ENCODE data around the gene CNOT11. TPM values are rescaled to one million over a fixed set of nuclear protein-coding genes. Genes with fewer than 3 reads are reported as not detected.
"Not testable (repeated sequence)": the region's sequence is repeated elsewhere in the genome, so short reads cannot be mapped to it uniquely, and the experiment has no call there.

CNOT11 gene
- total RNA-seq, 1 donor from 2014 or later = 65.0 TPM

DNA sequence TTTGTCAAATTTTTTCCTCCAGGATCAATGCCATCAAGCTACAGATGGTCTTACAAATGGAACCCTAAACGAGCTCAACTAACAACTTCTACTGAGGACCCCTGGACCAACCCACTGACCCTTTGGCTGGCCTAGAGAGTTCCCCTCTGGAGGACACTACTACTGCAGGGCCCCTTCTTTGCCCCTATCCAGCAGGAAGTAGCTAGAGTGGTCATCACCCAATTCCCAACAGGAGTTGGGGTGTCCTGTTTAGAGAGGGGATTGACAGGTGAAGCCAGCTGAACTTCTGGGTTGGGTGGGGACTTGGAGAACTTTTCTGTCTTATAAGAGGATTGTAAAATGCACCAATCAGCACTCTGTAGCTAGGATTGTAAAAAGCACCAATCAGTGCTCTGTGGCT lies 16.7 kb upstream of the CNOT11 start:
- DNase-seq; intact Hi-C loops (cut with micrococcal nuclease); H3K36me3 Mint-ChIP-seq (ENCODE audit: low read depth); H3K9me3 Mint-ChIP-seq; H3K27me3 Mint-ChIP-seq; H3K4me3 Mint-ChIP-seq; H3K4me1 Mint-ChIP-seq; H3K27ac Mint-ChIP-seq: not testable (repeated sequence)

DNA sequence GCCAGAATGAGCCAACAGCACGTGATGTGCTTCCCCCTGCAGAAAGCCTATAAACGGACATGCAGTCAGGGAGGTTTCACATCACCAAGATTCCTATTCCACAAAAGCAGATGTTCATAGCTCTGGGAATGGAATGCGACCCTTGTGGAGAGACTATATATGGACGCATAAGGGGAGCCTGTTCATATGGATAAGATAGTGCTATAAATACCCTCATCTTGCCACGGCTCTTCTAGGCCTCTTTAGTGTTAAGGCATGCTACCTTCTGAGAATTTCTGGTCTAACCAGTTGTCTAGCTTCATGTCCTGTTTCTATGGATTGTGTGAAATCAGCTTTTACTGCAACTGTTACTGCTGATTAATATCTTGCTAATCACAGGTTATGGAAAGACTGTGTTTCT lies 14.7 kb upstream of the CNOT11 start:
- intact Hi-C loops (cut with micrococcal nuclease); H3K4me3 Mint-ChIP-seq; H3K9me3 Mint-ChIP-seq; H3K4me1 Mint-ChIP-seq; H3K27ac Mint-ChIP-seq; H3K27me3 Mint-ChIP-seq; H3K36me3 Mint-ChIP-seq (ENCODE audit: low read depth); DNase-seq: not testable (repeated sequence)

- Mint-ChIP-seq H3K36me3 (ENCODE audit: low read depth) (no peaks in the 10 kb centered on the region), H3K4me1 (peaks cover 9% of the 10 kb centered on the region), H3K27ac (no peak overlapping the region), H3K4me3 (no peak overlapping the region), H3K9me3 (no peaks in the 10 kb centered on the region), H3K27me3 (peaks cover 4% of the 10 kb centered on the region)
- DNase-seq = no peak
- intact Hi-C loops (cut with micrococcal nuclease) = no loop called here
Measured at GRCh38 chr2:101238930-101239759, 13.5 kb upstream of the CNOT11 start.

DNA sequence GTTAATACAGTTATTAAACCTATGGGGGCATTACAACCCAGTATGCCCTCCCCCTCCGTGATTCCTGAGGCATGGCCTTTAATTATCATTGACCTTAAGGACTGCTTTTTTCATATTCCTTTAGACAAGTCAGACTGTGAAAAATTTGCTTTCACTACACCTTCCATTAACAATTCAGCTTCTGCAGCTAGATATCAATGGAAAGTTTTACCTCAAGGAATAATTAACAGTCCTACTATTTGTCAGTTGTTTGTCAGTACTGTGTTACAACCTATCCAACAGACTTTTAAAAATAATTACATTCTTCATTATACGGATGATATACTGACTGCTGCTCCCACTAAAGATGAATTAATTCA lies 12.9 kb upstream of the CNOT11 start:
- H3K36me3 Mint-ChIP-seq (ENCODE audit: low read depth); H3K27ac Mint-ChIP-seq; H3K9me3 Mint-ChIP-seq; H3K4me3 Mint-ChIP-seq; H3K27me3 Mint-ChIP-seq; intact Hi-C loops (cut with micrococcal nuclease); DNase-seq; H3K4me1 Mint-ChIP-seq: not testable (repeated sequence)

DNA sequence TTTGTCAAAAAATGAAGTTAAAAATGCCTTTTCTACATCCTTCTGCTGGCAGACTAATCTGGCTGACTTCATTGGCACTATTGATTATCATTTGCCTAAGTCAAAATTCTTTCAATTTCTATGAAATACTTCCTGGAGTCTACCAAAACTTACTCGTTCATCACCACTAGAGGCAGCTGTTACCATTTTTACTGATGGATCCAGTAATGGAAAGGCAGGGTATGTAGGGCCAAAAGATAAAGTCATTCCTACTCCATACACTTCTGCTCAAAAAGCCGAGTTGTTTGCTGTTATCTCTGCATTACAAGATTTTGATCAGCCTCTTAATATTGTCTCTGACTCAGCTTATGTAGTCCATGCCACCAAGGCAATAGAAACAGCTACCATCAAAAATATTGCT lies 12.0 kb upstream of the CNOT11 start:
- H3K4me3 Mint-ChIP-seq; H3K36me3 Mint-ChIP-seq (ENCODE audit: low read depth); H3K9me3 Mint-ChIP-seq; H3K27ac Mint-ChIP-seq; H3K27me3 Mint-ChIP-seq; H3K4me1 Mint-ChIP-seq; intact Hi-C loops (cut with micrococcal nuclease): not testable (repeated sequence)
- peak; percentile 64 for DNase-seq

GRCh38 chr2:101241158-101241557 lies 11.5 kb upstream of the CNOT11 start:
- Mint-ChIP-seq H3K36me3 (ENCODE audit: low read depth) (no peaks in the 10 kb centered on the region), H3K9me3 (no peaks in the 10 kb centered on the region), H3K27ac (no peak overlapping the region), H3K4me3 (no peak overlapping the region), H3K27me3 (peaks cover 4% of the 10 kb centered on the region), H3K4me1 (peaks cover 9% of the 10 kb centered on the region)
- no peak for DNase-seq
- intact Hi-C loops (cut with micrococcal nuclease) = no loop called here

DNA sequence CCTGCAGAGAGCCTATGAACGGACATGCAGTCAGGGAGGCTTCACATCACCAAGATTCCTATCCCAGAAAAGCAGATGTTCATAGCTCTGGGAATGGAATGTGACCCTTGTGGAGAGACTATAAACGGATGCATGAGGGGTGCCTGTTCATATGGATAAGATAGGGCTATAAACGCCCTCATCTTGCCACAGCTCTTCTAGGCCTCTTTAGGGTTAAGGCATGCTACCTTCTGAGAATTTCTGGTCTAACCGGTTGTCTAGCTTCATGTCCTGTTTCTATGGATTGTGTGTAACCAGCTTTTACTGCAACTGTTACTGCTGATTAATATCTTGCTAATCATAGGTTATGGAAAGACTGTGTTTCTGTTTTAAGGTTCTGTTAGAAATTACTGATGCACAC lies 8.3 kb upstream of the CNOT11 start:
- H3K36me3 Mint-ChIP-seq (ENCODE audit: low read depth); intact Hi-C loops (cut with micrococcal nuclease); H3K4me1 Mint-ChIP-seq; DNase-seq; H3K4me3 Mint-ChIP-seq; H3K27me3 Mint-ChIP-seq; H3K9me3 Mint-ChIP-seq; H3K27ac Mint-ChIP-seq: not testable (repeated sequence)

- H3K36me3 Mint-ChIP-seq (ENCODE audit: low read depth); intact Hi-C loops (cut with micrococcal nuclease); H3K4me1 Mint-ChIP-seq; H3K4me3 Mint-ChIP-seq; H3K9me3 Mint-ChIP-seq; H3K27ac Mint-ChIP-seq; H3K27me3 Mint-ChIP-seq; DNase-seq: not testable (repeated sequence)
Measured at GRCh38 chr2:101244899-101245298, 7.8 kb upstream of the CNOT11 start.

DNA sequence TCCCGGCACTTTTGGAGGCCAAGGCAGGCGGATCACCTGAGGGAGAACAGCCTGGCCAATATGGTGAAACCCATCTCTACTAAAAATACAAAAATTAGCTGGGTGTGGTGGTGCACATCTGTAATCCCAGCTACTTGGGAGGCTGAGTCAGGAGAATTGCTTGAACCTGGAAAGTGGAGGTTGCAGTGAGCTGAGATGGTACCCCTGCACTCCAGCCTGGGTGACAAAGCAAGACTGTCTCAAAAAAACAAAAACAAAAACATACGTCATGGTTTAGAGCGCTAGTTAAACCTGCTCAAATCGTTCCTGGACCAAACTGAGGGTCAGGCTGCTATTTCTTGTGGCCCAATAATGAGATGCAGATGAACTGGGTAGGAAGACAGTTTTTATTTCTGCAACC lies 7.2 kb upstream of the CNOT11 start:
- H3K27ac Mint-ChIP-seq; intact Hi-C loops (cut with micrococcal nuclease); H3K4me1 Mint-ChIP-seq; H3K36me3 Mint-ChIP-seq (ENCODE audit: low read depth); DNase-seq; H3K4me3 Mint-ChIP-seq; H3K9me3 Mint-ChIP-seq; H3K27me3 Mint-ChIP-seq: not testable (repeated sequence)

DNA sequence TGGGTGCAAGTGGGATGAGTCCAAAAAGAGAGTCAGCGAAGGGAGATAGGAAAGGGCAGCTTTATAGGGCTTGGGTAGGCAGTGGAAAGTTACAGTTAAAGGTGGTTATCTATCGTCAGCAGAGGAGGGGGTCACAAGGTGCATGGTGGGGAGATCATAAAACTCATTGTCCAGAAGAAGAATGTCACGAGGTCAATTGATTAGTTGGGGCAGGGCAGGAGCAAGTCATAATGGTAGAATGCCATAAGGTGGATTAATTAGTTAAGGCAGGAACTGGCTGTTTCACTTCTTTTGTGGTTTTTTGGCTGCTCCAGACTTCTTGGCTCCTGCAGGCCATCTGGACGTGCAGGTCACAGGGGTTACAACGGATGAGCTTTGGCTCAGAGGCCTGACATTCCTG lies 3.9 kb upstream of the CNOT11 start:
- H3K9me3 Mint-ChIP-seq; H3K27ac Mint-ChIP-seq; H3K36me3 Mint-ChIP-seq (ENCODE audit: low read depth); DNase-seq; H3K4me3 Mint-ChIP-seq; H3K27me3 Mint-ChIP-seq; intact Hi-C loops (cut with micrococcal nuclease): not testable (repeated sequence)
- H3K4me1 Mint-ChIP-seq = peaks cover 13% of the 10 kb centered on the region

- intact Hi-C loops (cut with micrococcal nuclease) = loop anchor here (5.0 kb wide), 1 partner anchor 447 kb away; the partner anchor contains the start of gene MAP4K4
- Mint-ChIP-seq H3K4me1 (peaks cover 24% of the 10 kb centered on the region), H3K9me3 (no peaks in the 10 kb centered on the region), H3K36me3 (ENCODE audit: low read depth) (peaks cover 13% of the 10 kb centered on the region), H3K4me3 (no peak overlapping the region), H3K27ac (no peak overlapping the region), H3K27me3 (no peaks in the 10 kb centered on the region)
- no peak for DNase-seq
Measured at GRCh38 chr2:101249826-101250225, 2.9 kb upstream of the CNOT11 start.

DNA sequence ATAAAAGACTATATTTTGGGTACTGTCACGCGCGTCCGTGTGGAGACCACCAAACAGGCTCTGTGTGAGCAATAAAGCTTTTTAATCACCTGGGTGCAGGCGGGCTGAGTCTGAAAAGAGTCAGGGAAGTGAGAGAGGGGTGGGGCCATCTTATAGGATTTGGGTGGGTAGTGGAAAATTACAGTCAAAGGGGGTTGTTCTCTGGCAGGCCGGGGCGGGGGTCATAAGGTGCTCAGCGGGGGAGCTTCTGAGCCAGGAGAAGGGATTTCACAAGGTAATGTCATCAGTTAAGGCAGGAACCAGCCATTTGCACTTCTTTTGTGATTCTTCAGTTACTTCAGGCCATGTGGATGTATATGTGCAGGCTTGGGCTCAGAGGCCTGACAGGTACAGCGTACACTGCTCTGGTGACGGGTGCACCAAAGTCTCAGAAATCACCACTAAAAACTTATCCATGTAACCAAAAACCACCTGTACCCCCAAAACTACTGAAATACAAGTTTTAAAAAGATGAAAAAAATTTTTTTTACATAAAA lies 1.4 kb upstream of the CNOT11 start:
- intact Hi-C loops (cut with micrococcal nuclease) = loop anchor here (5.0 kb wide), 1 partner anchor 446 kb away; the partner anchor contains the start of gene MAP4K4
- H3K27ac Mint-ChIP-seq = not testable (repeated sequence)

GRCh38 chr2:101251844-101252407 lies 760 bp upstream of the CNOT11 start:
- no peaks in the 10 kb centered on the region for H3K9me3 Mint-ChIP-seq
- DNase-seq = peak; percentile 67
- peaks cover 40% of the 10 kb centered on the region for H3K4me1 Mint-ChIP-seq
- intact Hi-C loops (cut with micrococcal nuclease) = loop anchor here (1.0 to 5.0 kb wide), 6 partner anchors 20 to 689 kb away; partner anchors contain the start of genes MAP4K4, PDCL3, RPL31 and TBC1D8
- no peaks in the 10 kb centered on the region for H3K27me3 Mint-ChIP-seq
- H3K4me3 Mint-ChIP-seq = peak overlapping the region; percentile 93
- peaks cover 24% of the 10 kb centered on the region for H3K36me3 Mint-ChIP-seq (ENCODE audit: low read depth)
- peak overlapping the region; percentile 96 for H3K27ac Mint-ChIP-seq

More for the DNA sequence above, 1.4 kb upstream of the CNOT11 start:
- Mint-ChIP-seq H3K4me3 (peak overlapping the region; percentile 10), H3K36me3 (ENCODE audit: low read depth) (peaks cover 20% of the 10 kb centered on the region), H3K4me1 (peaks cover 34% of the 10 kb centered on the region)
- not testable (repeated sequence) for H3K27me3 Mint-ChIP-seq, DNase-seq, H3K9me3 Mint-ChIP-seq

- Mint-ChIP-seq H3K36me3 (ENCODE audit: low read depth) (peaks cover 32% of the 10 kb centered on the region), H3K27me3 (no peaks in the 10 kb centered on the region), H3K9me3 (no peaks in the 10 kb centered on the region), H3K27ac (peak overlapping the region; percentile 96), H3K4me3 (peak overlapping the region; percentile 93), H3K4me1 (peaks cover 46% of the 10 kb centered on the region)
- intact Hi-C loops (cut with micrococcal nuclease) = loop anchor here (2.0 to 5.0 kb wide), 3 partner anchors 250 to 690 kb away; partner anchors contain the start of genes MAP4K4, PDCL3 and RPL31
- peak; percentile 93 for DNase-seq
Measured at GRCh38 chr2:101253013-101253702, 472 bp downstream of the CNOT11 start.

All from activated CD4-positive, alpha-beta T cell treated with anti-CD3 and anti-CD28 coated beads, Interleukin-2, amount 10 ng/mL, durations not matched to agents 24 days and 14 days (primary cell).